HEK293 (cell line): ENCODE results near the gene EFCAB9.
A peak's percentile ranks its signal among the peaks of the same experiment; 100 is the strongest.

Source experiments
- CTCF ChIA-PET: fragments of 350-600 bp; formaldehyde crosslinking; extraction: SDS; loops from one replicate; lab custom pipeline; 2021; ENCODE audit warnings: antibody characterized with exemption; lab: Yijun Ruan, JAX
- POLR2A ChIA-PET: fragments of 300-600 bp; formaldehyde crosslinking; extraction: SDS; loops from one replicate; lab custom pipeline; 2020; ENCODE audit warnings: antibody characterized with exemption, inconsistent platforms; lab: Yijun Ruan, JAX
- H3K27ac ChIP-seq: fragments of 200-500 bp; sonication (Bioruptor generic); 2 replicates; pipeline ENCODE4 v1.5.1; 2014; ENCODE audit warnings: low read depth, low read length, control low read depth, inconsistent platforms; ENCODE audit errors: extremely low read depth
- H3K36me3 ChIP-seq, 2 experiments: fragments of 200-500 bp in 1 of 2; sonication (Bioruptor generic) in 1 of 2; 1 replicate in 1 of 2; 2 replicates in 1 of 2; pipeline ENCODE4 v1.5.1; 2014 to 2017; ENCODE audit warnings: inconsistent platforms in 2 of 2, low read length in 2 of 2; ENCODE audit not compliant: control insufficient read depth in 2 of 2, insufficient read depth in 1 of 2
- H3K4me1 ChIP-seq: fragments of 200-500 bp; sonication (Bioruptor generic); 2 replicates; pipeline ENCODE4 v1.5.1; 2014; ENCODE audit warnings: mild to moderate bottlenecking, low read length, inconsistent platforms; ENCODE audit not compliant: control insufficient read depth, insufficient read depth
- H3K4me3 ChIP-seq: 2 replicates; pipeline ENCODE4 v1.5.1; 2011; ENCODE audit warnings: low read depth, mild to moderate bottlenecking, control low read depth, low read length, moderate library complexity
- H3K9me3 ChIP-seq: fragments of 200-500 bp; sonication (Bioruptor generic); 2 replicates; pipeline ENCODE4 v1.5.1; 2014; ENCODE audit warnings: low read depth, low read length, inconsistent platforms; ENCODE audit not compliant: control insufficient read depth, insufficient read depth
- HOXC10 ChIP-seq: sonication (generic); formaldehyde crosslinking; IDR thresholded peaks from 2 replicates; pipeline ENCODE4 v1.8.1; 2023; ENCODE audit warnings: mild to moderate bottlenecking, missing genetic modification reagents
- KLF8 ChIP-seq: fragments of 450-650 bp; formaldehyde crosslinking; IDR thresholded peaks from 2 replicates; pipeline ENCODE4 v1.5.1; 2016; ENCODE audit warnings: missing biosample characterization, missing genetic modification characterization
- REPIN1 ChIP-seq: fragments of 450-650 bp; formaldehyde crosslinking; IDR thresholded peaks from 2 replicates; pipeline ENCODE4 v1.5.1; 2017; ENCODE audit warnings: missing biosample characterization, missing genetic modification characterization, low read depth
- SCRT1 ChIP-seq: fragments of 450-650 bp; formaldehyde crosslinking; IDR thresholded peaks from 2 replicates; pipeline ENCODE4 v1.5.1; 2016; ENCODE audit warnings: missing biosample characterization, missing genetic modification characterization, borderline replicate concordance
- SCRT2 ChIP-seq: fragments of 450-650 bp; formaldehyde crosslinking; IDR thresholded peaks from 2 replicates; pipeline ENCODE4 v1.5.1; 2016; ENCODE audit warnings: missing biosample characterization, missing genetic modification characterization
- YY1 ChIP-seq: fragments of 450-650 bp; formaldehyde crosslinking; IDR thresholded peaks from 2 replicates; pipeline ENCODE4 v1.5.1; 2018; ENCODE audit warnings: missing biosample characterization, missing genetic modification characterization
- ZBTB11 ChIP-seq: fragments of 450-650 bp; formaldehyde crosslinking; conservative IDR thresholded peaks from 2 replicates; pipeline ENCODE4 v1.5.1; 2016; ENCODE audit warnings: low read depth, missing biosample characterization, missing genetic modification characterization
- ZBTB26 ChIP-seq: fragments of 450-650 bp; formaldehyde crosslinking; optimal IDR thresholded peaks from 2 replicates; pipeline ENCODE3; 2016; ENCODE audit warnings: missing biosample characterization, mild to moderate bottlenecking, missing genetic modification characterization
- ZBTB7A ChIP-seq: fragments of 450-650 bp; formaldehyde crosslinking; IDR thresholded peaks from 2 replicates; pipeline ENCODE4 v1.5.1; 2016; ENCODE audit warnings: low read depth, missing biosample characterization, missing genetic modification characterization
- ZNF221 ChIP-seq: fragments of 450-650 bp; formaldehyde crosslinking; IDR thresholded peaks from 2 replicates; pipeline ENCODE4 v1.5.1; 2017; ENCODE audit warnings: missing biosample characterization, missing genetic modification characterization, borderline replicate concordance
- ZNF24 ChIP-seq: fragments of 450-650 bp; formaldehyde crosslinking; IDR thresholded peaks from 2 replicates; pipeline ENCODE4 v1.5.1; 2016; ENCODE audit warnings: missing biosample characterization, missing genetic modification characterization
- ZNF292 ChIP-seq: fragments of 450-650 bp; formaldehyde crosslinking; IDR thresholded peaks from 2 replicates; pipeline ENCODE4 v1.5.1; 2016; ENCODE audit warnings: low read depth, missing biosample characterization, missing genetic modification characterization, borderline replicate concordance
- ZNF362 ChIP-seq: fragments of 450-650 bp; formaldehyde crosslinking; IDR thresholded peaks from 2 replicates; pipeline ENCODE4 v1.5.1; 2016; ENCODE audit warnings: missing biosample characterization, missing genetic modification characterization
- ZNF416 ChIP-seq: fragments of 450-650 bp; formaldehyde crosslinking; IDR thresholded peaks from 2 replicates; pipeline ENCODE4 v1.5.1; 2016; ENCODE audit warnings: missing biosample characterization, missing genetic modification characterization
- ZNF626 ChIP-seq: fragments of 450-650 bp; sonication (Bioruptor Pico); formaldehyde crosslinking; IDR thresholded peaks from 2 replicates; pipeline ENCODE4 v1.5.1; 2018; ENCODE audit warnings: missing biosample characterization, missing genetic modification characterization, inconsistent platforms
- ZSCAN30 ChIP-seq: fragments of 450-650 bp; IDR thresholded peaks from 2 replicates; pipeline ENCODE4 v1.5.1; 2018; ENCODE audit warnings: missing biosample characterization, mild to moderate bottlenecking, missing genetic modification characterization, moderate library complexity
- TF ChIP-seq, protein P1 (sequence below): fragments of 450-650 bp; formaldehyde crosslinking; IDR thresholded peaks from 2 replicates; pipeline ENCODE4 v1.5.1; 2016; ENCODE audit warnings: missing biosample characterization, missing genetic modification characterization
- TF ChIP-seq, protein P2 (sequence below): fragments of 450-650 bp; formaldehyde crosslinking; IDR thresholded peaks from 2 replicates; pipeline ENCODE4 v1.5.1; 2016; ENCODE audit warnings: missing biosample characterization, missing genetic modification characterization

Gene EFCAB9

DNA sequence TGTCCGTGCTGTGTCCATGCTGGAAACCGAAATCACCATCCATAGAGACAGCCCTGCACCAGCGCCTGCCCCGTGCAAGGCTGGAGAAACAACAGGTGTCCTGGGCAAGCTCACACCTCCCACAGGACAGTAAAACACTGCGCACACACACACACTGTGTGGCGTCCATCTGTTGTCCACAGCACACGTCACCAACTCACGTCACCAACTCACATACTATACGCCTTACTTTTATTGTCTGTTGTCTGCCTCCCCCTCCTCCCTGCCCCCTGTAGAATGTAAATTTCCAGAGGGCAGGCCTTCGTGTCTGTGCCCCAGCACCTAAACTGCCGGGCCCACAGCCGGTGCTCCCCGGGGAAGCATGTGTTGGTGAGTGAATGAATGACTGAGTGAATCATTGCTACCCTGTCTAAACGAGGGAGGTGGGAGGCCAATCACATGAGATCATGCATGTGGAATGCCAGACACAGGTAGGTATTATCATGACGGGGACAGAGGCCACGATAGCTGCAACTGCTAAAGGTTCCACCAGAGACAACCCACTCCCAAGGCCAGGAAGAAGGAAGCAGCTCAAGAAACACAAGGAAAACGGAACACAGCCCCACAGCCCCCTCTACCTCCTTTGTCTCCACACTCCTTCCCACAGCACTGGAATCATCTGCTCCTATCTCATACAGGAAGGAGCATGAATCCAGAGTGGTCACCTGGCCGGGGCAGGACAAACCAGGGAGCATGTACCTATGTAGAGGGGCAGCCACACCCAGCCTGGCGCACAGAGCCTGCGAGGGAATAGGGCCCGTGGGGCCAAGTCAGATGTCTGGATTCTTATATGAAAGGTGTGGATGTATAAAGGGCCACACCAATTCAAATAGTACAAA, 47.9 kb upstream of the EFCAB9 start:
- CTCF ChIA-PET, result interaction anchor here (0.6 to 1.3 kb wide), 2 partner anchors 10 to 305 kb away, joined by 3 read pairs; no protein-coding TSS in a partner anchor
- TF ChIP-seq KLF8 (tag by site-specific recombination), result no peak
- no peak for TF ChIP-seq ZNF416 (tag by site-specific recombination)
- TF ChIP-seq ZSCAN30 (tag by site-specific recombination), result no peak
- no peak for TF ChIP-seq ZBTB11
- no peak for TF ChIP-seq REPIN1 (tag by site-specific recombination)
- TF ChIP-seq HOXC10 (CRISPR knock-in tag), result no peak
- no peak for TF ChIP-seq ZNF292
- TF ChIP-seq YY1 (tag by site-specific recombination), result no peak
- 0 out of 2 replicates have a peak, but pooled peaks have one; percentile 18 for TF ChIP-seq ZNF24 (tag by site-specific recombination)
- TF ChIP-seq ZNF362 (tag by site-specific recombination), result no peak
- TF ChIP-seq ZNF626 (tag by site-specific recombination), result no peak
- TF ChIP-seq ZBTB26 (tag by site-specific recombination), result peak; percentile 5
- no peak for TF ChIP-seq ZNF221 (tag by site-specific recombination)
- TF ChIP-seq SCRT2 (tag by site-specific recombination), result peak; percentile 82
- TF ChIP-seq ZBTB7A, result no peak
- TF ChIP-seq, protein P1, sequence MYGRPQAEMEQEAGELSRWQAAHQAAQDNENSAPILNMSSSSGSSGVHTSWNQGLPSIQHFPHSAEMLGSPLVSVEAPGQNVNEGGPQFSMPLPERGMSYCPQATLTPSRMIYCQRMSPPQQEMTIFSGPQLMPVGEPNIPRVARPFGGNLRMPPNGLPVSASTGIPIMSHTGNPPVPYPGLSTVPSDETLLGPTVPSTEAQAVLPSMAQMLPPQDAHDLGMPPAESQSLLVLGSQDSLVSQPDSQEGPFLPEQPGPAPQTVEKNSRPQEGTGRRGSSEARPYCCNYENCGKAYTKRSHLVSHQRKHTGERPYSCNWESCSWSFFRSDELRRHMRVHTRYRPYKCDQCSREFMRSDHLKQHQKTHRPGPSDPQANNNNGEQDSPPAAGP (tag by site-specific recombination), result no peak
- 0 out of 2 replicates have a peak, but pooled peaks have one; percentile 53 for TF ChIP-seq SCRT1
- TF ChIP-seq, protein P2, sequence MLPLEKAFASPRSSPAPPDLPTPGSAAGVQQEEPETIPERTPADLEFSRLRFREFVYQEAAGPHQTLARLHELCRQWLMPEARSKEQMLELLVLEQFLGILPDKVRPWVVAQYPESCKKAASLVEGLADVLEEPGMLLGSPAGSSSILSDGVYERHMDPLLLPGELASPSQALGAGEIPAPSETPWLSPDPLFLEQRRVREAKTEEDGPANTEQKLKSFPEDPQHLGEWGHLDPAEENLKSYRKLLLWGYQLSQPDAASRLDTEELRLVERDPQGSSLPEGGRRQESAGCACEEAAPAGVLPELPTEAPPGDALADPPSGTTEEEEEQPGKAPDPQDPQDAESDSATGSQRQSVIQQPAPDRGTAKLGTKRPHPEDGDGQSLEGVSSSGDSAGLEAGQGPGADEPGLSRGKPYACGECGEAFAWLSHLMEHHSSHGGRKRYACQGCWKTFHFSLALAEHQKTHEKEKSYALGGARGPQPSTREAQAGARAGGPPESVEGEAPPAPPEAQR (tag by site-specific recombination), result no peak
- Histone ChIP-seq H3K9me3 (no peaks in the 10 kb centered on the region), H3K36me3 (peaks cover 0 to 7% of the 10 kb centered on the region in 2 experiments; a peak in 1 of 3 replicates), H3K4me1 (peaks cover 5% of the 10 kb centered on the region; the same call in 1 of the 2 replicates), H3K4me3 (no peak overlapping the region), H3K27ac (no peak overlapping the region)
- POLR2A ChIA-PET, result no interaction called here
